ENCODE data around the gene SORCS3.

DNA sequence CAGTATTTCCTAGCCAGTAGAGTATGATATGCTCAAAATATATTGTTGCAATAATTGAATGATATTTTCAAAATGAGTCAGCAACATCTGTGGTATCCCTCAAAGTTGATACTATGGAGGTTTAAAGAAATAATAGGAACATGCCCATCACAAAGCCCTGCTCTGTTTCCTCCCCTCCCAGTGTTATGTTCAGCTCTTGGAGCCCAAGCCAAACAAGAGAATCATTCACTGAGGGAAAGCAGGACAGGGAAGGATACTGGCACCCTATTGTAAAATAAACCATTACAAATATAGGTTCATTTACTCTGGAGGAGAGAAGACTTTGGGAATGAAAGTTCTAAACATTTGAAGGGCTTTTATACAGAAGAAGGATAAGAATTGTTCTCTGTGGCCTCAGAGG lies 37.6 kb downstream of the SORCS3 start:
- TF ChIP-seq, protein P1, sequence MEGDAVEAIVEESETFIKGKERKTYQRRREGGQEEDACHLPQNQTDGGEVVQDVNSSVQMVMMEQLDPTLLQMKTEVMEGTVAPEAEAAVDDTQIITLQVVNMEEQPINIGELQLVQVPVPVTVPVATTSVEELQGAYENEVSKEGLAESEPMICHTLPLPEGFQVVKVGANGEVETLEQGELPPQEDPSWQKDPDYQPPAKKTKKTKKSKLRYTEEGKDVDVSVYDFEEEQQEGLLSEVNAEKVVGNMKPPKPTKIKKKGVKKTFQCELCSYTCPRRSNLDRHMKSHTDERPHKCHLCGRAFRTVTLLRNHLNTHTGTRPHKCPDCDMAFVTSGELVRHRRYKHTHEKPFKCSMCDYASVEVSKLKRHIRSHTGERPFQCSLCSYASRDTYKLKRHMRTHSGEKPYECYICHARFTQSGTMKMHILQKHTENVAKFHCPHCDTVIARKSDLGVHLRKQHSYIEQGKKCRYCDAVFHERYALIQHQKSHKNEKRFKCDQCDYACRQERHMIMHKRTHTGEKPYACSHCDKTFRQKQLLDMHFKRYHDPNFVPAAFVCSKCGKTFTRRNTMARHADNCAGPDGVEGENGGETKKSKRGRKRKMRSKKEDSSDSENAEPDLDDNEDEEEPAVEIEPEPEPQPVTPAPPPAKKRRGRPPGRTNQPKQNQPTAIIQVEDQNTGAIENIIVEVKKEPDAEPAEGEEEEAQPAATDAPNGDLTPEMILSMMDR (IDR thresholded peaks at IDR 0.05), result no peak
- no peak for TF ChIP-seq POLR2A (IDR thresholded peaks at IDR 0.05)

Measured in body of pancreas (tissue), 4 donors.